DOHH2 (cell line): Measurements from ENCODE around the gene CAND1.

Experiments used
- H3F3A ChIP-seq: fragments of 200-600 bp; sonication (generic), shearing (Covaris generic); 2 replicates; pipeline ENCODE4 v1.6.0; 2016; ENCODE audit warnings: antibody characterized with exemption, mild to moderate bottlenecking; ENCODE audit not compliant: control insufficient read depth, insufficient read depth
- H3K27ac ChIP-seq: fragments of 200-600 bp; sonication (generic); 2 replicates; pipeline ENCODE4 v1.5.1; 2014; ENCODE audit warnings: low read depth, mild to moderate bottlenecking, low read length, moderate library complexity
- H3K27me3 ChIP-seq: fragments of 200-600 bp; sonication (generic); 2 replicates; pipeline ENCODE4 v1.6.1; 2014; ENCODE audit warnings: mild to moderate bottlenecking, low read length, mixed read lengths; ENCODE audit not compliant: control insufficient read depth
- H3K36me3 ChIP-seq: fragments of 200-600 bp; sonication (generic); 2 replicates; pipeline ENCODE4 v1.6.1; 2014; ENCODE audit warnings: mild to moderate bottlenecking, low read length, moderate library complexity, mixed read lengths; ENCODE audit not compliant: control insufficient read depth
- H3K4me1 ChIP-seq: fragments of 200-600 bp; sonication (generic); 2 replicates; pipeline ENCODE4 v1.6.1; 2014; ENCODE audit warnings: mild to moderate bottlenecking, low read length, mixed read lengths; ENCODE audit not compliant: control insufficient read depth
- H3K4me2 ChIP-seq: fragments of 200-600 bp; sonication (generic); 2 replicates; pipeline ENCODE4 v1.6.0; 2014; ENCODE audit warnings: mild to moderate bottlenecking, low read length, moderate library complexity
- H3K4me3 ChIP-seq: fragments of 200-600 bp; sonication (generic); 2 replicates; pipeline ENCODE4 v1.5.1; 2014; ENCODE audit warnings: mild to moderate bottlenecking, low read length, mixed read lengths
- H3K79me2 ChIP-seq: fragments of 200-600 bp; sonication (generic); 2 replicates; pipeline ENCODE4 v1.6.1; 2014; ENCODE audit warnings: mild to moderate bottlenecking, low read length, mixed read lengths; ENCODE audit not compliant: control insufficient read depth
- H3K9me2 ChIP-seq: fragments of 200-600 bp; sonication (generic); replicated peaks from 2 replicates; pipeline ENCODE4 v1.6.1; 2014; ENCODE audit warnings: mild to moderate bottlenecking, low read length, mixed read lengths; ENCODE audit not compliant: control insufficient read depth
- H3K9me3 ChIP-seq: fragments of 200-600 bp; sonication (generic); 2 replicates; pipeline ENCODE4 v1.6.1; 2014; ENCODE audit warnings: antibody characterized with exemption, low read length, mixed read lengths; ENCODE audit not compliant: control insufficient read depth, insufficient read depth
- H4K20me1 ChIP-seq: fragments of 200-600 bp; sonication (generic); 2 replicates; pipeline ENCODE4 v1.6.0; 2014; ENCODE audit warnings: low read depth, mild to moderate bottlenecking, antibody characterized with exemption, low read length, moderate library complexity; ENCODE audit not compliant: control insufficient read depth, insufficient read depth
- CTCF ChIP-seq: fragments of 200-600 bp; sonication (generic); IDR thresholded peaks from one replicate; pipeline ENCODE4 v1.5.1; 2014; ENCODE audit warnings: antibody characterized with exemption, mild to moderate bottlenecking, low read depth, low read length; ENCODE audit not compliant: poor library complexity, severe bottlenecking
- EZH2phosphoT487 ChIP-seq: fragments of 200-600 bp; sonication (generic); IDR thresholded peaks from 2 replicates; pipeline ENCODE4 v1.6.1; 2017; ENCODE audit warnings: borderline replicate concordance, mild to moderate bottlenecking, antibody characterized with exemption, low read length, moderate library complexity, mixed read lengths

The CAND1 gene

GRCh38 chr12:67243260-67243659 is 25.9 kb upstream of the CAND1 start:
- TF ChIP-seq CTCF, result no peak
- no peak for TF ChIP-seq EZH2phosphoT487
- Histone ChIP-seq H3K9me2 (no peaks in the 10 kb centered on the region), H3K79me2 (no peaks in the 10 kb centered on the region), H3K4me1 (no peaks in the 10 kb centered on the region), H3K4me3 (no peak overlapping the region), H3K9me3 (no peaks in the 10 kb centered on the region), H3K27me3 (no peaks in the 10 kb centered on the region), H3K36me3 (no peaks in the 10 kb centered on the region), H3K4me2 (no peak overlapping the region), H4K20me1 (no peaks in the 10 kb centered on the region), H3K27ac (no peak overlapping the region), H3F3A (no peaks in the 10 kb centered on the region)

GRCh38 chr12:67245571-67245970 is 23.6 kb upstream of the CAND1 start:
- Histone ChIP-seq H4K20me1 (no peaks in the 10 kb centered on the region), H3K79me2 (no peaks in the 10 kb centered on the region), H3K9me2 (no peaks in the 10 kb centered on the region), H3K4me3 (no peak overlapping the region), H3K9me3 (no peaks in the 10 kb centered on the region), H3K27ac (no peak overlapping the region), H3K4me2 (no peak overlapping the region), H3F3A (no peaks in the 10 kb centered on the region), H3K4me1 (no peaks in the 10 kb centered on the region), H3K36me3 (no peaks in the 10 kb centered on the region), H3K27me3 (no peaks in the 10 kb centered on the region)
- TF ChIP-seq EZH2phosphoT487 (no peak), CTCF (no peak)

GRCh38 chr12:67251012-67251411 is 18.1 kb upstream of the CAND1 start:
- no peaks in the 10 kb centered on the region for H3K9me3 ChIP-seq
- H4K20me1 ChIP-seq, result no peaks in the 10 kb centered on the region
- H3K4me2 ChIP-seq, result no peak overlapping the region
- no peaks in the 10 kb centered on the region for H3K79me2 ChIP-seq
- TF ChIP-seq CTCF (no peak), EZH2phosphoT487 (no peak)
- no peaks in the 10 kb centered on the region for H3F3A ChIP-seq
- no peaks in the 10 kb centered on the region for H3K9me2 ChIP-seq
- H3K36me3 ChIP-seq, result no peaks in the 10 kb centered on the region
- no peaks in the 10 kb centered on the region for H3K4me1 ChIP-seq
- no peaks in the 10 kb centered on the region for H3K27me3 ChIP-seq
- no peak overlapping the region for H3K4me3 ChIP-seq
- H3K27ac ChIP-seq, result no peak overlapping the region
